Liver (tissue), 9 donors: ENCODE measurements around the gene HES4. TPM values are rescaled to one million over a fixed set of nuclear protein-coding genes. Genes with fewer than 3 reads are reported as not detected.

ENCODE experiments used
- DNase-seq: peaks from one replicate; pipeline ENCODE4 v3.0.0-alpha.2; 2017; ENCODE audit warnings: low spot score
- H3K27ac ChIP-seq, 2 donors: one replicate each; pipeline ENCODE4 v1.7.0; 2013; ENCODE audit warnings: inconsistent platforms in 2 of 2, low read length in 2 of 2, control low read depth in 1 of 2, low read depth in 1 of 2, mild to moderate bottlenecking in 1 of 2
- H3K27me3 ChIP-seq, 4 donors: one replicate each; pipeline versions ENCODE4 v1.6.1 to v1.7.0; 2013; ENCODE audit warnings: low read length in 3 of 4, inconsistent platforms in 1 of 4, mild to moderate bottlenecking in 1 of 4, moderate library complexity in 1 of 4; ENCODE audit not compliant: control insufficient read depth in 4 of 4, insufficient read depth in 4 of 4
- H3K36me3 ChIP-seq, 4 donors: one replicate each; pipeline versions ENCODE4 v1.6.1 to v1.7.0; 2013; ENCODE audit warnings: low read length in 3 of 4, mild to moderate bottlenecking in 3 of 4, low read depth in 1 of 4, moderate library complexity in 1 of 4; ENCODE audit not compliant: control insufficient read depth in 4 of 4, insufficient read depth in 3 of 4
- H3K4me1 ChIP-seq, 4 donors: one replicate each; pipeline versions ENCODE4 v1.6.1 to v1.7.0; 2013; ENCODE audit warnings: low read length in 3 of 4, mild to moderate bottlenecking in 3 of 4, moderate library complexity in 1 of 4; ENCODE audit not compliant: control insufficient read depth in 4 of 4, insufficient read depth in 4 of 4
- H3K4me3 ChIP-seq, 3 donors: one replicate each; pipeline versions ENCODE4 v1.6.1 to v1.7.0; 2013; ENCODE audit warnings: low read length in 3 of 3, control low read depth in 1 of 3, low read depth in 1 of 3, mild to moderate bottlenecking in 1 of 3
- H3K9ac ChIP-seq, 2 donors: one replicate each; pipeline ENCODE4 v1.7.0; 2013; ENCODE audit warnings: low read length in 2 of 2, mild to moderate bottlenecking in 2 of 2, moderate library complexity in 2 of 2, control low read depth in 1 of 2, low read depth in 1 of 2
- H3K9me3 ChIP-seq, 4 donors: one replicate each; pipeline versions ENCODE4 v1.6.1 to v1.7.0; 2013; ENCODE audit warnings: low read length in 3 of 4; ENCODE audit not compliant: control insufficient read depth in 4 of 4
- EGR1 ChIP-seq, 2 donors: IDR thresholded peaks; 2 replicates each; pipeline ENCODE4 v1.6.1; 2016 to 2018; ENCODE audit warnings: antibody characterized with exemption in 2 of 2, low read depth in 2 of 2
- FOXA1 ChIP-seq: IDR thresholded peaks from 2 replicates; pipeline ENCODE4 v1.6.1; 2016; ENCODE audit warnings: antibody characterized with exemption
- FOXA2 ChIP-seq: IDR thresholded peaks from 2 replicates; pipeline ENCODE4 v1.6.1; 2016; ENCODE audit warnings: antibody characterized with exemption
- HNF4A ChIP-seq, 2 donors: conservative IDR thresholded peaks; 2 replicates each; pipeline ENCODE4 v1.6.1; 2016; ENCODE audit warnings: antibody characterized with exemption in 2 of 2, mild to moderate bottlenecking in 2 of 2
- NR2F2 ChIP-seq: IDR thresholded peaks from 2 replicates; pipeline ENCODE4 v1.6.1; 2016; ENCODE audit warnings: antibody characterized with exemption
- SP1 ChIP-seq: IDR thresholded peaks from 2 replicates; pipeline ENCODE4 v1.6.1; 2018; ENCODE audit warnings: antibody characterized with exemption, mild to moderate bottlenecking
- WGBS: extraction: QIAGEN DNeasy Blood & Tissue Kit; methylation state at CpG from one replicate; pipeline ENCODE4 v1.1.7; 2013; 5-methylcytosine and 5-hydroxymethylcytosine counted together
- polyA plus RNA-seq, 2 donors: library from polyadenylated mRNA; stranded (reverse) in 1 of 2; unstranded in 1 of 2; fragments of 200-250 nt in 1 of 2; fragments of >200 nt in 1 of 2; fragmentation: Nextera tagmentation in 1 of 2; extraction: Ambion mirVana in 1 of 2; gene quantifications; one replicate each; pipeline versions ENCODE4 v1.2.1 to v1.2.3, GENCODE V29; 2013 to 2015
- total RNA-seq, 2 donors: library from RNA; depleted of rRNA; stranded (reverse); fragments of >200 nt; gene quantifications; one replicate each; pipeline ENCODE4 v1.2.3, GENCODE V29; 2014
- TF ChIP-seq, protein P1 (sequence below): IDR thresholded peaks from 2 replicates; pipeline ENCODE4 v1.6.1; 2016; ENCODE audit warnings: antibody characterized with exemption, mild to moderate bottlenecking
- TF ChIP-seq, protein P2 (sequence below): IDR thresholded peaks from 2 replicates; pipeline ENCODE4 v1.6.1; 2016; ENCODE audit warnings: antibody characterized with exemption
- TF ChIP-seq, protein P3 (sequence below): IDR thresholded peaks from 2 replicates; pipeline ENCODE4 v1.6.1; 2016; ENCODE audit warnings: antibody characterized with exemption
- TF ChIP-seq, protein P4 (sequence below): fragments of 150-350 bp; IDR thresholded peaks from 2 replicates; pipeline ENCODE4 v1.5.1; 2017; ENCODE audit warnings: improper control_type of control experiment, low read depth, low read length; ENCODE audit not compliant: missing input control
- donor health status: healthy.
- donor health status: healthy.
- donor health status: healthy.
- donor health status: healthy.
- donor health status: healthy.

HES4 gene
- total and polyA plus RNA-seq, 4 donors, result 0.93 to 1.9 (median 1.7) TPM

DNA sequence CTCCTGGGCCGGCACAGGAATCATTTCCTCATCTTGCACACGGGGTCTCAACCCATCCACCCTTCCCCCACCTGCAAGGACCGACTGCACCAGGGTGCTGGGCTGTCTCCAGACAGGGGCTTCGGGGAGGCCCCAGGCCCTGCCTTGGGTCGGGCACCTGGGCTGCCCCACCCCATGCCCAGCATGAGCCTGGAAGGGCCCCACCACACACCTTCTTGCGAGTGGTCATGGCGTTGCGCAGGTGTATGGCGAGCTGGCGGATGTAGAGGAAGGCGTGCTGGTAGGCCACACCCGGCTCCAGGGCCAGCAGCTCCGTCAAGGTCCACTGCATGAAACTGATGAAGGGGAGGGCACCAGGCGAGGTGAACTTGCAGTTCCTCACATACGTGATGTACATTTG is 47.7 kb downstream of the HES4 start:
- DNase-seq, result no peak
- Histone ChIP-seq H3K27me3 (no peaks in the 10 kb centered on the region), H3K27ac (no peak overlapping the region), H3K9me3 (no peaks in the 10 kb centered on the region), H3K9ac (no peak overlapping the region), H3K4me1 (peaks cover 0 to 3% (median under 1%) of the 10 kb centered on the region in 4 donors), H3K4me3 (no peak overlapping the region), H3K36me3 (peaks cover 30 to 91% (median 38%) of the 10 kb centered on the region in 4 donors)
- TF ChIP-seq HNF4A (conservative IDR thresholded peaks at IDR 0.05) (no peak), FOXA1 (no peak), FOXA2 (no peak)
- TF ChIP-seq, protein P1, sequence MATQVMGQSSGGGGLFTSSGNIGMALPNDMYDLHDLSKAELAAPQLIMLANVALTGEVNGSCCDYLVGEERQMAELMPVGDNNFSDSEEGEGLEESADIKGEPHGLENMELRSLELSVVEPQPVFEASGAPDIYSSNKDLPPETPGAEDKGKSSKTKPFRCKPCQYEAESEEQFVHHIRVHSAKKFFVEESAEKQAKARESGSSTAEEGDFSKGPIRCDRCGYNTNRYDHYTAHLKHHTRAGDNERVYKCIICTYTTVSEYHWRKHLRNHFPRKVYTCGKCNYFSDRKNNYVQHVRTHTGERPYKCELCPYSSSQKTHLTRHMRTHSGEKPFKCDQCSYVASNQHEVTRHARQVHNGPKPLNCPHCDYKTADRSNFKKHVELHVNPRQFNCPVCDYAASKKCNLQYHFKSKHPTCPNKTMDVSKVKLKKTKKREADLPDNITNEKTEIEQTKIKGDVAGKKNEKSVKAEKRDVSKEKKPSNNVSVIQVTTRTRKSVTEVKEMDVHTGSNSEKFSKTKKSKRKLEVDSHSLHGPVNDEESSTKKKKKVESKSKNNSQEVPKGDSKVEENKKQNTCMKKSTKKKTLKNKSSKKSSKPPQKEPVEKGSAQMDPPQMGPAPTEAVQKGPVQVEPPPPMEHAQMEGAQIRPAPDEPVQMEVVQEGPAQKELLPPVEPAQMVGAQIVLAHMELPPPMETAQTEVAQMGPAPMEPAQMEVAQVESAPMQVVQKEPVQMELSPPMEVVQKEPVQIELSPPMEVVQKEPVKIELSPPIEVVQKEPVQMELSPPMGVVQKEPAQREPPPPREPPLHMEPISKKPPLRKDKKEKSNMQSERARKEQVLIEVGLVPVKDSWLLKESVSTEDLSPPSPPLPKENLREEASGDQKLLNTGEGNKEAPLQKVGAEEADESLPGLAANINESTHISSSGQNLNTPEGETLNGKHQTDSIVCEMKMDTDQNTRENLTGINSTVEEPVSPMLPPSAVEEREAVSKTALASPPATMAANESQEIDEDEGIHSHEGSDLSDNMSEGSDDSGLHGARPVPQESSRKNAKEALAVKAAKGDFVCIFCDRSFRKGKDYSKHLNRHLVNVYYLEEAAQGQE, result no peak
- TF ChIP-seq, protein P2, sequence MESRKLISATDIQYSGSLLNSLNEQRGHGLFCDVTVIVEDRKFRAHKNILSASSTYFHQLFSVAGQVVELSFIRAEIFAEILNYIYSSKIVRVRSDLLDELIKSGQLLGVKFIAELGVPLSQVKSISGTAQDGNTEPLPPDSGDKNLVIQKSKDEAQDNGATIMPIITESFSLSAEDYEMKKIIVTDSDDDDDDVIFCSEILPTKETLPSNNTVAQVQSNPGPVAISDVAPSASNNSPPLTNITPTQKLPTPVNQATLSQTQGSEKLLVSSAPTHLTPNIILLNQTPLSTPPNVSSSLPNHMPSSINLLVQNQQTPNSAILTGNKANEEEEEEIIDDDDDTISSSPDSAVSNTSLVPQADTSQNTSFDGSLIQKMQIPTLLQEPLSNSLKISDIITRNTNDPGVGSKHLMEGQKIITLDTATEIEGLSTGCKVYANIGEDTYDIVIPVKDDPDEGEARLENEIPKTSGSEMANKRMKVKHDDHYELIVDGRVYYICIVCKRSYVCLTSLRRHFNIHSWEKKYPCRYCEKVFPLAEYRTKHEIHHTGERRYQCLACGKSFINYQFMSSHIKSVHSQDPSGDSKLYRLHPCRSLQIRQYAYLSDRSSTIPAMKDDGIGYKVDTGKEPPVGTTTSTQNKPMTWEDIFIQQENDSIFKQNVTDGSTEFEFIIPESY, result no peak
- TF ChIP-seq, protein P3, sequence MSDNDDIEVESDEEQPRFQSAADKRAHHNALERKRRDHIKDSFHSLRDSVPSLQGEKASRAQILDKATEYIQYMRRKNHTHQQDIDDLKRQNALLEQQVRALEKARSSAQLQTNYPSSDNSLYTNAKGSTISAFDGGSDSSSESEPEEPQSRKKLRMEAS, result no peak
- 94% methylated on average over 15 of the region's 15 CpGs for WGBS

DNA sequence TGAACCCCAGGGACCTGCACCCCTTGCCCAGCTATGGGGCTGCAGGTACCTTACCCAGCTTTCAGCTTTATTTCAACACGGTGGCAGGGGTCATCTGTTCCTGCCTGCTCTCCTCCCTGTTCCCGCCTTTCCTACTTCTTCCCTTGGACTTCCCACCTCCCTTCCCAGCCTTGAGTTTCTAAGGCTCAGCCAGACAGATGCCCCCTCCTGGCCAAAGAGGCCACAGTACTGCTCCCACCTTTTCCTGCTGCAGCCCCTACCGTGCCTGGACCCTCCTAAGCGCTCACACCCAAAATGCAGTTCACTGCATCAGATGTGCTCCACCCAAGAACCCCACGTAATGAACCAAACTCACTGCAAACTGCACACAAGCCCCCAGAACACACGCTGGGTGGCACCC is 48.5 kb downstream of the HES4 start:
- no peak overlapping the region for H3K4me3 ChIP-seq
- peaks cover 30 to 95% (median 37%) of the 10 kb centered on the region in 4 donors for H3K36me3 ChIP-seq
- no peak for TF ChIP-seq NR2F2
- no peak for TF ChIP-seq SP1
- no peak for TF ChIP-seq EGR1 (IDR thresholded peaks at IDR 0.05; ENCODE audit: low read depth in 2 of 2)
- no peak for DNase-seq
- H3K4me1 ChIP-seq, result no peaks in the 10 kb centered on the region
- no peaks in the 10 kb centered on the region for H3K9me3 ChIP-seq
- H3K9ac ChIP-seq, result no peak overlapping the region
- H3K27me3 ChIP-seq, result no peaks in the 10 kb centered on the region
- no peak overlapping the region for H3K27ac ChIP-seq
- WGBS, result 84% methylated on average over 6 of the region's 6 CpGs

DNA sequence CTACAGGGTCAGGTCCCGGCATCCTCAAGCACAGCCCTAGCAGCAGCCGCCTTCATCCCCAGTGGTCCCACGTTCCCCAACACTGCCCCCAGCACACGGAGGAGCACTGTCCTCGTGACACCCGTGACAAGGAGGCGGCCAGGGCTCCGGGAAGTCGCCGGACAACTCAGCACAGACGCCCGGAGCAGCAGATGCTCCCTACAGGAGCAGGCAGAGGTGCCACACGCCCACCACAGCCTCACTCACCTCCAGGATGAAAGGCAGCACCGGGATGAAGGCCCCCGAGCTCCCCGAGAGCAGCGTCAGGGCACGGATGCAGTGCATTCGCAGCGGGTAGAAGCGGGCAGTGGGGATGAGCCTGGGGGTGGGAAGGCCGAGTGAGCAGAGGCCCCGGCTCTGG is 49.0 kb downstream of the HES4 start:
- TF ChIP-seq FOXA1, result no peak
- TF ChIP-seq EGR1 (IDR thresholded peaks at IDR 0.05; ENCODE audit: low read depth in 2 of 2), result no peak
- TF ChIP-seq, protein P4, sequence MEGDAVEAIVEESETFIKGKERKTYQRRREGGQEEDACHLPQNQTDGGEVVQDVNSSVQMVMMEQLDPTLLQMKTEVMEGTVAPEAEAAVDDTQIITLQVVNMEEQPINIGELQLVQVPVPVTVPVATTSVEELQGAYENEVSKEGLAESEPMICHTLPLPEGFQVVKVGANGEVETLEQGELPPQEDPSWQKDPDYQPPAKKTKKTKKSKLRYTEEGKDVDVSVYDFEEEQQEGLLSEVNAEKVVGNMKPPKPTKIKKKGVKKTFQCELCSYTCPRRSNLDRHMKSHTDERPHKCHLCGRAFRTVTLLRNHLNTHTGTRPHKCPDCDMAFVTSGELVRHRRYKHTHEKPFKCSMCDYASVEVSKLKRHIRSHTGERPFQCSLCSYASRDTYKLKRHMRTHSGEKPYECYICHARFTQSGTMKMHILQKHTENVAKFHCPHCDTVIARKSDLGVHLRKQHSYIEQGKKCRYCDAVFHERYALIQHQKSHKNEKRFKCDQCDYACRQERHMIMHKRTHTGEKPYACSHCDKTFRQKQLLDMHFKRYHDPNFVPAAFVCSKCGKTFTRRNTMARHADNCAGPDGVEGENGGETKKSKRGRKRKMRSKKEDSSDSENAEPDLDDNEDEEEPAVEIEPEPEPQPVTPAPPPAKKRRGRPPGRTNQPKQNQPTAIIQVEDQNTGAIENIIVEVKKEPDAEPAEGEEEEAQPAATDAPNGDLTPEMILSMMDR, result no peak
- no peak for DNase-seq
- Histone ChIP-seq H3K9me3 (no peaks in the 10 kb centered on the region), H3K27ac (no peak overlapping the region), H3K4me1 (no peaks in the 10 kb centered on the region), H3K36me3 (peaks cover 26 to 95% (median 35%) of the 10 kb centered on the region in 4 donors), H3K4me3 (no peak overlapping the region), H3K27me3 (no peaks in the 10 kb centered on the region), H3K9ac (no peak overlapping the region)
- 96% methylated on average over 23 of the region's 23 CpGs for WGBS
